GM20000 (cell line): Measurements from ENCODE around the gene MACROH2A2.

Experiments used
- DNase-seq: peaks from one replicate; pipeline ENCODE4 v3.0.0; 2012; ENCODE audit warnings: low spot score
- CTCF ChIP-seq: IDR thresholded peaks from 2 replicates; pipeline ENCODE4 v1.5.1; 2012; ENCODE audit warnings: mild to moderate bottlenecking, control low read depth; ENCODE audit errors: extremely low read depth, missing control alignments

The MACROH2A2 gene

GRCh38 chr10:70055550-70055949 lies 2.9 kb downstream of the MACROH2A2 start:
- no peak for TF ChIP-seq CTCF
- no peak for DNase-seq

- DNase-seq = no peak
- TF ChIP-seq CTCF = no peak
Measured at GRCh38 chr10:70057306-70057705, 4.7 kb downstream of the MACROH2A2 start.

- no peak for DNase-seq
- TF ChIP-seq CTCF = no peak
Measured at GRCh38 chr10:70060389-70060788, 7.7 kb downstream of the MACROH2A2 start.

GRCh38 chr10:70063418-70064098 lies 10.9 kb downstream of the MACROH2A2 start:
- no peak for DNase-seq

GRCh38 chr10:70064486-70064885 lies 11.8 kb downstream of the MACROH2A2 start:
- DNase-seq = no peak
- TF ChIP-seq CTCF = no peak

More at GRCh38 chr10:70063418-70064098, 10.9 kb downstream of the MACROH2A2 start:
- no peak for TF ChIP-seq CTCF

GRCh38 chr10:70066190-70066589 lies 13.5 kb downstream of the MACROH2A2 start:
- TF ChIP-seq CTCF = no peak
- DNase-seq = no peak

GRCh38 chr10:70067586-70067985 lies 14.9 kb downstream of the MACROH2A2 start:
- no peak for DNase-seq
- TF ChIP-seq CTCF = no peak
